ENCODE measurements around the gene CREBZF.
"Not testable (repeated sequence)": the region's sequence is repeated elsewhere in the genome, so short reads cannot be mapped to it uniquely, and the experiment has no call there.

Gene CREBZF

GRCh38 chr11:85619499-85619898, 45.4 kb downstream of the CREBZF start:
- no peak for DNase-seq

GRCh38 chr11:85611643-85612042, 53.3 kb downstream of the CREBZF start:
- not testable (repeated sequence) for DNase-seq
